Activated CD4-positive, CD25-positive, alpha-beta regulatory T cell (primary cell): ENCODE measurements around the gene DAPK3.
"Not testable (repeated sequence)": the region's sequence is repeated elsewhere in the genome, so short reads cannot be mapped to it uniquely, and the experiment has no call there.

Source experiments
- DNase-seq, 4 experiments: peaks; one replicate each; lab custom pipeline; 2025; lab: John Stamatoyannopoulos, UW

Gene DAPK3

GRCh38 chr19:3978145-3978544 lies 7.2 kb upstream of the DAPK3 start:
- no peak for DNase-seq

- no peak for DNase-seq
Observed at GRCh38 chr19:3977242-3978143, 6.6 kb upstream of the DAPK3 start.

- no peak for DNase-seq
Observed at GRCh38 chr19:3976495-3977241, 5.8 kb upstream of the DAPK3 start.

GRCh38 chr19:3975637-3976087 lies 4.8 kb upstream of the DAPK3 start:
- no peak for DNase-seq

- no peak for DNase-seq
Observed at GRCh38 chr19:3975144-3975543, 4.2 kb upstream of the DAPK3 start.

- DNase-seq: no peak
Observed at GRCh38 chr19:3970313-3970807, 539 bp downstream of the DAPK3 start.

GRCh38 chr19:3969435-3970312 lies 1.2 kb downstream of the DAPK3 start:
- DNase-seq: no peak

GRCh38 chr19:3968556-3969434 lies 2.1 kb downstream of the DAPK3 start:
- DNase-seq: no peak

GRCh38 chr19:3967983-3968382 lies 2.9 kb downstream of the DAPK3 start:
- DNase-seq: not testable (repeated sequence)

- DNase-seq: no peak
Observed at GRCh38 chr19:3966051-3967017, 4.6 kb downstream of the DAPK3 start.

GRCh38 chr19:3964256-3965194 lies 6.4 kb downstream of the DAPK3 start:
- DNase-seq: no peak

GRCh38 chr19:3963458-3964255 lies 7.2 kb downstream of the DAPK3 start:
- DNase-seq: no peak

- DNase-seq: no peak
Observed at GRCh38 chr19:3961007-3961406, 9.9 kb downstream of the DAPK3 start.

- no peak for DNase-seq
Observed at GRCh38 chr19:3959766-3960131, 11.2 kb downstream of the DAPK3 start.

- DNase-seq: no peak
Observed at GRCh38 chr19:3958836-3959765, 11.8 kb downstream of the DAPK3 start.

GRCh38 chr19:3955688-3956087 lies 15.2 kb downstream of the DAPK3 start:
- no peak for DNase-seq

GRCh38 chr19:3955276-3955675 lies 15.6 kb downstream of the DAPK3 start:
- not testable (repeated sequence) for DNase-seq
